ENCODE measurements around the gene TNRC6B. TPM values are rescaled to one million over a fixed set of nuclear protein-coding genes. Genes with fewer than 3 reads are reported as not detected.

TNRC6B gene
- total and polyA plus RNA-seq, 2 of the 13 experiments (the other 11 are each of a cell fraction or from before 2014, with no cell fraction given), result 8.9 to 13.2 TPM

DNA sequence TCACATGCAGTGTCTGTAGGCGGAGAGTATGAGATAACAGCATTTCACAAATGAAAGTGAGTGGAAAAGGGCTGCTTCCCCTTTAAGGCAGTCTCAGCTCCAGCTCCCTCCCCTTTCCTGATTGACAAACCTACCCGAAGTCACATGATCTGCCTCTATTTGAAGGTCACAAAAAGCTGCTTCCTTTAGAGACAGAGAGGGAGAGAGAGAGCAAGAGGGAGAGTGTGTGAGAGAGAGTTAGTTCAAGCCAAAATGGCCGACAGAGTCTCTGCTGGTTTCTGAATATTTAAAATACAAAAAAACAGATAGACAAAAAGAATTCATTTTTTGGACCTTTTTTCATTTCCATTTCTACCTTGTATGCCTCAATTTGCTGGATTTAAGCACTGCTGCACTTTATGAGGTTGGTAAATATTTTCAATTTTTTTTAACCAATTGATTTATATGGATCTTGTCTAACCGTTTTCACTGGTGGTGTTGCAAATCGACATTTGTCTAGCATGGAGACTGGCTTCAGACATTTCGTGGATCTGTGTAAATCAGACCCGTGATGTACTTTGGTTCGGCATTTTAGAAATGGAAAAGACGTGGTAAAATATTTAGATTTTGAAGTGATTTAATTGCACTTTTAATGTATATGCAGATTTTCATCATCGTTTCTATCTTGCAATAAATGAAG lies at the start of gene TNRC6B (continued):
- TF ChIP-seq, protein P1, sequence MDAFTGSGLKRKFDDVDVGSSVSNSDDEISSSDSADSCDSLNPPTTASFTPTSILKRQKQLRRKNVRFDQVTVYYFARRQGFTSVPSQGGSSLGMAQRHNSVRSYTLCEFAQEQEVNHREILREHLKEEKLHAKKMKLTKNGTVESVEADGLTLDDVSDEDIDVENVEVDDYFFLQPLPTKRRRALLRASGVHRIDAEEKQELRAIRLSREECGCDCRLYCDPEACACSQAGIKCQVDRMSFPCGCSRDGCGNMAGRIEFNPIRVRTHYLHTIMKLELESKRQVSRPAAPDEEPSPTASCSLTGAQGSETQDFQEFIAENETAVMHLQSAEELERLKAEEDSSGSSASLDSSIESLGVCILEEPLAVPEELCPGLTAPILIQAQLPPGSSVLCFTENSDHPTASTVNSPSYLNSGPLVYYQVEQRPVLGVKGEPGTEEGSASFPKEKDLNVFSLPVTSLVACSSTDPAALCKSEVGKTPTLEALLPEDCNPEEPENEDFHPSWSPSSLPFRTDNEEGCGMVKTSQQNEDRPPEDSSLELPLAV (CRISPR knock-in tag; conservative IDR thresholded peaks at IDR 0.05; ENCODE audit: low read depth), result no peak
- TF ChIP-seq SMYD3 (CRISPR knock-in tag; IDR thresholded peaks at IDR 0.05), result 0 out of 2 replicates have a peak, but pooled peaks have one; percentile 27
- no peak for TF ChIP-seq AKAP8 (CRISPR knock-in tag; IDR thresholded peaks at IDR 0.05)
- 0 out of 2 replicates have a peak, but pooled peaks have one; percentile 33 for TF ChIP-seq MAZ (IDR thresholded peaks at IDR 0.05; ENCODE audit: borderline replicate concordance, low read depth, low read length)
- TF ChIP-seq MAZ (CRISPR knock-in tag; IDR thresholded peaks at IDR 0.05; ENCODE audit: low read depth), result peak; percentile 64; the same call in 1 of the 2 replicates
- TF ChIP-seq HCFC1 (IDR thresholded peaks at IDR 0.05; ENCODE audit: low read depth, low read length), result no peak
- peak; percentile 49 for TF ChIP-seq HDAC2 (CRISPR knock-in tag; IDR thresholded peaks at IDR 0.05)
- no peak for TF ChIP-seq PAWR (CRISPR knock-in tag; IDR thresholded peaks at IDR 0.05; ENCODE audit: borderline replicate concordance)
- no peak for TF ChIP-seq PREB (CRISPR knock-in tag; IDR thresholded peaks at IDR 0.05)
- TF ChIP-seq MATR3 (CRISPR knock-in tag; IDR thresholded peaks at IDR 0.05), result no peak
- no peak for TF ChIP-seq ZNF777 (CRISPR knock-in tag; IDR thresholded peaks at IDR 0.05)
- TF ChIP-seq MXD4 (CRISPR knock-in tag; IDR thresholded peaks at IDR 0.05), result no peak
- peak; percentile 62; the same call in 1 of the 2 replicates for TF ChIP-seq RARA (CRISPR knock-in tag; IDR thresholded peaks at IDR 0.05)
- TF ChIP-seq U2AF2 (IDR thresholded peaks at IDR 0.05; ENCODE audit: low read depth, low read length), result no peak
- TF ChIP-seq ZNF687 (CRISPR knock-in tag; IDR thresholded peaks at IDR 0.05), result no peak
- 0 out of 2 replicates have a peak, but pooled peaks have one; percentile 33 for TF ChIP-seq FOXK1 (CRISPR knock-in tag; IDR thresholded peaks at IDR 0.05; ENCODE audit: borderline replicate concordance, low read depth)
- TF ChIP-seq ZNF224 (CRISPR knock-in tag; IDR thresholded peaks at IDR 0.05), result no peak
- TF ChIP-seq ZFP1 (CRISPR knock-in tag; IDR thresholded peaks at IDR 0.05), result peak; percentile 29; the same call in 1 of the 2 replicates
- TF ChIP-seq NCOR1 (IDR thresholded peaks at IDR 0.05; ENCODE audit: borderline replicate concordance, low read length), result peak; percentile 19; the same call in 1 of the 2 replicates
- TF ChIP-seq ATF1 (CRISPR knock-in tag; IDR thresholded peaks at IDR 0.05), result peak; percentile 64
- no peak for TF ChIP-seq ISX (CRISPR knock-in tag; conservative IDR thresholded peaks at IDR 0.05)
- TF ChIP-seq PHF20 (CRISPR knock-in tag; IDR thresholded peaks at IDR 0.05), result peak; percentile 35; the same call in 1 of the 2 replicates
- peak; percentile 45; the same call in 1 of the 2 replicates for TF ChIP-seq MIXL1 (CRISPR knock-in tag; IDR thresholded peaks at IDR 0.05)
- peak; percentile 70; the same call in 1 of the 2 replicates for TF ChIP-seq TSC22D2 (CRISPR knock-in tag; IDR thresholded peaks at IDR 0.05; ENCODE audit: borderline replicate concordance)
- TF ChIP-seq KAT8 (CRISPR knock-in tag; IDR thresholded peaks at IDR 0.05), result peak; percentile 93
- peak; percentile 81 for TF ChIP-seq MED1 (CRISPR knock-in tag; IDR thresholded peaks at IDR 0.05)
- TF ChIP-seq BHLHE40 (IDR thresholded peaks at IDR 0.05; ENCODE audit: low read length), result peak; percentile 49; the same call in 1 of the 2 replicates
